ENCODE measurements around the gene GIMAP1. TPM values are rescaled to one million over a fixed set of nuclear protein-coding genes. Genes with fewer than 3 reads are reported as not detected.

The GIMAP1 gene
- total RNA-seq, 1 donor from 2014 or later: 5.2 TPM

- no peak for DNase-seq (ENCODE audit: extremely low spot score in 2 of 2)
- TF ChIP-seq POLR2AphosphoS5 (IDR thresholded peaks at IDR 0.05; ENCODE audit: insufficient read depth in 1 of 2, low read depth in 1 of 2) (no peak), CTCF (IDR thresholded peaks at IDR 0.05) (no peak), POLR2A (IDR thresholded peaks at IDR 0.05) (no peak)
- intact Hi-C loops (cut with DNase I): no loop called here
Measured at GRCh38 chr7:150734254-150734653, 17.8 kb downstream of the GIMAP1 start.

GRCh38 chr7:150735596-150736358, 19.4 kb downstream of the GIMAP1 start:
- no peak for DNase-seq (ENCODE audit: extremely low spot score in 2 of 2)
- H3K4me3 ChIP-seq: no peak overlapping the region
- no peaks in the 10 kb centered on the region for H3K27me3 ChIP-seq
- intact Hi-C loops (cut with DNase I): no loop called here
- no peaks in the 10 kb centered on the region for H3K9me3 ChIP-seq
- H3K4me1 ChIP-seq: no peaks in the 10 kb centered on the region
- TF ChIP-seq CTCF (IDR thresholded peaks at IDR 0.05) (no peak), POLR2A (IDR thresholded peaks at IDR 0.05) (no peak), POLR2AphosphoS5 (IDR thresholded peaks at IDR 0.05; ENCODE audit: insufficient read depth in 1 of 2, low read depth in 1 of 2) (no peak)
- peak overlapping the region; percentile 72 for H3K27ac ChIP-seq
- H3K36me3 ChIP-seq: no peaks in the 10 kb centered on the region

More at GRCh38 chr7:150734254-150734653, 17.8 kb downstream of the GIMAP1 start:
- Histone ChIP-seq H3K36me3 (no peaks in the 10 kb centered on the region), H3K27ac (no peak overlapping the region), H3K9me3 (no peaks in the 10 kb centered on the region), H3K4me3 (no peak overlapping the region), H3K4me1 (no peaks in the 10 kb centered on the region), H3K27me3 (no peaks in the 10 kb centered on the region)

GRCh38 chr7:150736864-150737263, 20.5 kb downstream of the GIMAP1 start:
- H3K4me1 ChIP-seq: no peaks in the 10 kb centered on the region
- H3K27ac ChIP-seq: peak overlapping the region; percentile 72
- H3K36me3 ChIP-seq: no peaks in the 10 kb centered on the region
- H3K27me3 ChIP-seq: no peaks in the 10 kb centered on the region
- DNase-seq (ENCODE audit: extremely low spot score in 2 of 2): peak in 1 of 2 donors; percentile 82
- TF ChIP-seq POLR2AphosphoS5 (IDR thresholded peaks at IDR 0.05; ENCODE audit: insufficient read depth in 1 of 2, low read depth in 1 of 2) (no peak), POLR2A (IDR thresholded peaks at IDR 0.05) (no peak), CTCF (IDR thresholded peaks at IDR 0.05) (no peak)
- no peaks in the 10 kb centered on the region for H3K9me3 ChIP-seq
- intact Hi-C loops (cut with DNase I): no loop called here
- peak overlapping the region; percentile 42 to 45 for H3K4me3 ChIP-seq

GRCh38 chr7:150737265-150738055, 21.0 kb downstream of the GIMAP1 start, which contains the start of gene GIMAP5:
TSS of gene GIMAP5 (plus strand) at chr7:150737418. CDS start at chr7:150740885, 3,467 bp downstream.
- H3K36me3 ChIP-seq: no peaks in the 10 kb centered on the region
- no peaks in the 10 kb centered on the region for H3K27me3 ChIP-seq
- peak in 1 of 2 donors; percentile 79 for DNase-seq (ENCODE audit: extremely low spot score in 2 of 2)
- intact Hi-C loops (cut with DNase I): no loop called here
- peak within 1 kb of the TSS; percentile 42 to 45 for H3K4me3 ChIP-seq
- no peaks in the 10 kb centered on the region for H3K9me3 ChIP-seq
- TF ChIP-seq POLR2AphosphoS5 (IDR thresholded peaks at IDR 0.05; ENCODE audit: insufficient read depth in 1 of 2, low read depth in 1 of 2): peak; percentile 56 to 67
- TF ChIP-seq POLR2A (IDR thresholded peaks at IDR 0.05): no peak
- peak within 1 kb of the TSS; percentile 72 for H3K27ac ChIP-seq
- H3K4me1 ChIP-seq: no peaks in the 10 kb centered on the region

- H3K4me3 ChIP-seq: peak overlapping the region; percentile 42 to 45
- DNase-seq (ENCODE audit: extremely low spot score in 2 of 2): peak in 1 of 2 donors; percentile 74
- H3K36me3 ChIP-seq: no peaks in the 10 kb centered on the region
- H3K9me3 ChIP-seq: no peaks in the 10 kb centered on the region
- intact Hi-C loops (cut with DNase I): no loop called here
- H3K27me3 ChIP-seq: no peaks in the 10 kb centered on the region
- TF ChIP-seq POLR2A (IDR thresholded peaks at IDR 0.05) (no peak), CTCF (IDR thresholded peaks at IDR 0.05) (no peak), POLR2AphosphoS5 (IDR thresholded peaks at IDR 0.05; ENCODE audit: insufficient read depth in 1 of 2, low read depth in 1 of 2) (no peak)
- peak overlapping the region; percentile 72 for H3K27ac ChIP-seq
- H3K4me1 ChIP-seq: no peaks in the 10 kb centered on the region
Measured at GRCh38 chr7:150738092-150738491, 21.7 kb downstream of the GIMAP1 start.
